Activated CD4-positive, alpha-beta T cell treated with anti-CD3 and anti-CD28 coated beads for 24 hours (primary cell): ENCODE data around the gene CCR5AS.
"Not testable (repeated sequence)": the region's sequence is repeated elsewhere in the genome, so short reads cannot be mapped to it uniquely, and the experiment has no call there.

Experiments used
- DNase-seq, 2 donors: peaks; one replicate each; pipeline ENCODE4 v3.0.0-alpha.2; 2020; ENCODE audit warnings: low read depth in 2 of 2

CCR5AS gene

DNA sequence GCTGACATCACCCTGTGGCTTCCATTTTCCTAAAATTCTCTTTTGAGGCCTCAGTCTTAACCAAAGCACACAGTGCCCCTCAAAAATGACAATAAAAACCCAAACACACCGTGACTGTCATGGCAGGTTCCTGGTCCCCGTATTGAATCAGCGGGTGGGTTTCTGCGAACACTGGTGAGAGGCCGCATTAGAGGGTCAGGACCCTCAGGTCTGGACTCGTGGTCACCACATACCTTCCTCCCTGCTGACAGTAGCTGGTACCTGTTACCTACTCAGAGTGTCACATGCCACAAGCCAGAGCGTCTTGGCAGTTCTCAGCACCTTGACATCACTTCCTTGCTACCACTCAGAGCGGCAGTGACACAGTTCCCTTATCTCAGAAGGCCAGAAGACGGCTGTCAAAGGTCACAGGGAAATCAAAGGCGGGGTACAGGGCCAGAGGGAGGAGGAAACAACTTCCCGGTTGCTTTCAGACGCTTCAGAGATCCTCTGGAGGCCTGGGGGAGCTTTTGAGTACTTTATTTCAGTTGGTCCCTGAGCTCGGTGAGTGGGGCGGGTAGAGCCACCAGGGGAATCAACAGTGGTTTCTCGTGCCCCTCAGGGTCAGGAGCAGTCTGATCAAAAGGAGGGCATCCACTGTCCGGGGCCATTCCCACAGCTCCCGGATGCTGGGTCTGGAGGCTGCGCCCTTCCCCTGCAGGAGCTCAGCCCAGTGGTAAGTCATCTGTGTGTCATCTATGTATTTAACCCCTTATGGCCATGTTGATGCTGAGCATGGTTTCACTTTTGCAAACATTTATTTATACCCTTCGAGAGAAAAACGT, at the start of gene CCR5AS, which contains the start of gene CCRL2:
TSS of gene CCR5AS (minus strand) at position 279 of the 824 bp plus-strand sequence.
TSS of gene CCRL2 (plus strand) at position 472 of the 824 bp plus-strand sequence. CDS start 821 bp downstream, outside the sequence.
- DNase-seq: peak; percentile 3 to 9

DNA sequence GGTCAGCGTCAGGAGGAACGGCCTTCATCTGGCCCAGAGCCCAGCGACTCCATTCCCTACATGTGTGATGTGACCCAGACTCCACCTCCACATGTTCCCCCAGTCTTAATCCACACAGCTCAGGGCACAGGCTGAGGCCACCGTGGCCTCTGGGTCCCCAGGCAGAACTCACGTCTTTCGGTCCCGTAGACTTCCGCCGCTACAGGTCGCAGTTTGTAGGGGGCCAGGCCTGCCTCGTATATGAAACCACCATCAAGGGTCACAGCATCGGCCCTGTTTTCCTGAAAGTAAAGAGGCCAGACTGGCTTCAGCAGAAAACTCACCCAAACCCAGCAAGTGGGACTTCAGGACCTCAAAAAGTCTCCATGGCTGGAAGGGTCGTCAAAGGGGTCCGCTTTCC, 49.3 kb upstream of the CCR5AS start:
- DNase-seq: no peak

DNA sequence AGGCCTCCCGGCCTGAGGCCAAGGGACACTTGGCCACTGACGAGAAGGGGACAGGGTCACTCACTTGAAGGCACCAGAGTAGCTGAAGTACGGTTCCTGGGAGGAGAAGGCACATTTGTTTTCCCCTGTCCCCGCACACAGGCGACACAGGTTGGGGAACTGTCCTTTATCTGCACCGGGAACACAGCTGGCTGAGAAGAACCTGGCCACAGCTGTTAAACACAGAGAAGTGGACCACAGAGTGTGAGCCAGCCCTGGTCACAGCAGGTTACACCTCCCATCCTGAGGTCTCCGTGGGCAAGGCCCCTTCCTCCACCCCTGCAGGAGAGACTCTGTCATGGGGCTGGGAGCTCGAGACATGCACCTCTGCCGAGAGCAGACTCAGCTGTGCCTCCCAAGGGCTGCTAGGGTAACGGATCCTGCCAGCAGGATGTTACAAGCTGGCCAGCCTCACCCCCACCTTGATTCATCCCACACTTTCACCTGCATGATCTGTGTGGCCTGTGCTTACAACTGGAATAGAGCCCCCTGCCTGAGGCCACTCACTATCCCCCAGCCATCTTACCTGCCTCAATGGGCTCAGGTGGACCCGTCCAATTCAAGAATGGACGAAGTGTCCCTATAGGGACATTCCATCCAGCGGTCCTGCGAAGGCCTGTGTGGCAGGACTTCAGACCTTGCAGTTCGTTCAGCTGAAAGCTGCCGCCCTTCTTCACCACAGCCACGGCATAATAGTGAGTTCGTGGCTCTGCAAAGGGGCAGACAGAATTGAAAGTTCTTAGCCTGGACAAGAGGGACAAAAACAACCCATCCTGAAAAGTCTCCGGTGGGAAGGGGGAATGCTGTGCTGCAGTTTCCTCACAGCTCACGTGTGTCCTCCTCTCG, 48.6 kb upstream of the CCR5AS start:
- DNase-seq: no peak

DNA sequence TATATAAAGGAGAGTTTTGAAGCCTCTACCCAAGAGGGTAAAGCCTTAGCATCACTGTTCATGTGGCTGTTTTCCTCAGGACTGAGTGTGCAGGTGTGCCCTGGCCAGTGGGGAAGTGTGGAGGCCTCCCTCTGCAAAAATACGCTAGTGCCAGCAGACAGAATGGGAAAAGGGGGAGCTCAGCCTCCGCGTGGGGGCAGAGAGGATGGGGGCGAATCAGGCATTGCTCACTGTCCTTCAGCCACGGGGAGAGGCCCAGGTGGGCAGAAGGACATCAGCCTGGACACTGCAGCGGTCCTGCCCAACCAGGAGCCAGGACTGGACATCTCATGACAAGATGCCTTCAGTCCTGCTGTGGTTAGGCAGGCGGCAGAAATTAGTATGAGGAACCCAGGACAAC, 47.7 kb upstream of the CCR5AS start:
- DNase-seq: no peak

DNA sequence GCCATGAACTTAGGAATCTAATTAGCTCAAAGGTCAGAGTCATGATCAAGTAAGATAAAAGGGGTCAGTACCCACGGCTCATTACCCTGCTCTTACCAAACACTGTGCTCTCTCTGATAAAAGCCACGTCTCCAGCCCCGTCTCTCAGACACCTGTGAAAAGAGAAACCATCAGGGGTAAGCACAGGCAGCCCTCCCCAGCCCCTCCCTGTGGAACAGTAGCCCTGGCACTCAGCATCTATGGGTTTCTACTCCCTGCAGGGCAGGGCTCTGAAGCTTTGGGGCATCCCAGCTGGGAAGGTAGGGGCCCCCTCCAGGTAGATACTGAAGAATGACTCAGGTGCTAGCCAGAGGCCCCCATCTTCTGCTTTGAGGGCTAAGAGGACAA, 47.3 kb upstream of the CCR5AS start:
- no peak for DNase-seq

DNA sequence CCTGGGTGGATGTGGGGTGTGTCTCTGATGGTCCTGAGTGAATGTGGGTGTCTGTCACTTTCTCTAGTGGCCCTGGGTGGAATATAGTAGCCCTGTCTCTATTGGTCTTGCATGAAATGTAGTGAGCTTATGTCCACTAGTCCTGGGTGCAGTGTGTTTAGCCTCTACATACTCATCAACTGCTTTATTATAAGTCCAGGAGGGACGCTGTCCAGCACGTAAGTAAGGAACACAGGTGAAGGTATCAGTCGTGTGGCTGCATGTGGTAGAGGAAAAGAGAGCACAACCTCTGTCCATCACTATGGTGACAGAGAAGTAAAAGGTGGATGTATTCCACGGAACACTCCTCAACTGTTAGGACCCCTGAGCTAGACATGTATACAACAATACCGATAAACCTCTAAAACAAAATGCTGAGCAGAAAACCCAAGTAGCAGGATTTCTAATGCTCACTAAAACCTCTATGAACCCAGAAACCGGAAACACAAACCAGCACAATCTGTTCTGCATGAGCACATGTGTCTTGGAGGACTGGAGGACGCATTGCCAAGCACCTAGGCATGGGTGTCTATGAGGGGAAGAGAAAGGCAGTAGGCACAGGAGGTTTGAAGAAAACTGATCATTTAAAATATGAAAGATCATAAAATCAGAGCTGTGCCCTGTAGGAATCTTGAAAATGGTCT, 46.8 kb upstream of the CCR5AS start:
- no peak for DNase-seq

DNA sequence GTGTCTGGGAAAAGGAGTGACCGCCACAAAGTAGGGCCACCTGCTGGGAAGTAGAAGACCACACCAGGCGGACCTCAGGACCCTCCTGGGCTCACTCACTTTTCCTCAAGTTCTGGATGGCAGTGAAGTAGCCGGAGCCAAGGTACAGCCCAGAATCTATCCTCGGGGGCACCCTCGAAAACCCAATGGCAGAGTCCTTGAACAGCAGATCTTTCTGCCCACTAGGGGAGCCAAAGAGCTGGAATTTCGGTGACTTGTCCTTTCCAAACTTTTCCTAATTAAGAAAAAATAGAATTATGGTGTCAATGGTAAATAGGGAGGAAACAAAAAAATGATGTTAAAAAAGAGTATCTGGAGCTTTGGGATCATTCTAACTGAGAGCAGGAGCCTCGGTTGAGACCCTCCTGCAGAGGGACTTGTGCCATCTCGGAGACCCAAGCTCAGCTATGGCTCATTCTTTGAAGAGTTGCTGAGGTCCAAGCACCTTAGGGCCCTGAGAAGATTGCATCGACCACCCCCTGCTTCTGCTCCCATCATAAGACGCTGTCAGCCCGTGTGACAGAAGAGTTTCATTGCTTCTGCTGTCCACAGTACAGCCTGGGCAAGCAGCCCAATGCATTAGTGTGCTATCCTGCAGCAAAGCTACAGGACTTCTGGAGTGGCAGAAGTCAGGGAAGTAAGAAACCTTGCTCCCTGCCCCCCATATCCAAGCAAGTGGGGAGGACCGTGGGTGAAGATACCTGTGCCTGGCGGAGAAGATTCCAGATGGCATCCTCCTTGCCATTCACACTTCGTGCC, 43.1 kb upstream of the CCR5AS start:
- DNase-seq: no peak

DNA sequence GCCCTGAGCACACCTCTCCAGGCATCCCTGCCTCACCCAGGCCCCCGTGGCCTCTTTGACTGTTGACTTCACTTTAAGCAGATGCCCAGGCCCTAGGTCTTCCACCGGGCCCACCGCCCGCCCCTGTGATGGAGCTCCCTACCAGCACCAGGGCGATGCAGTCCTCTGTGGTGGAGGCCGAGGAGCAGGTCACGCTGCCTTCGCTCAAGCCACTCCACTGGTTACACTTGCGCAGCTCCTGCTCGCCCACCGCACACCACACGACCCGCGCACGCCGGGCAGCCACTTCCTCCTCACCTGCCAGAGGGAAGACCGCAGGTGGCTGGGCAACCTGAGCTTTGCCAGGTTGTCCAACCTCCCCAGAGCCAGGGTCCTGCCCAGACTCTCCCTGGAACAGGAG, 41.9 kb upstream of the CCR5AS start:
- DNase-seq: no peak

DNA sequence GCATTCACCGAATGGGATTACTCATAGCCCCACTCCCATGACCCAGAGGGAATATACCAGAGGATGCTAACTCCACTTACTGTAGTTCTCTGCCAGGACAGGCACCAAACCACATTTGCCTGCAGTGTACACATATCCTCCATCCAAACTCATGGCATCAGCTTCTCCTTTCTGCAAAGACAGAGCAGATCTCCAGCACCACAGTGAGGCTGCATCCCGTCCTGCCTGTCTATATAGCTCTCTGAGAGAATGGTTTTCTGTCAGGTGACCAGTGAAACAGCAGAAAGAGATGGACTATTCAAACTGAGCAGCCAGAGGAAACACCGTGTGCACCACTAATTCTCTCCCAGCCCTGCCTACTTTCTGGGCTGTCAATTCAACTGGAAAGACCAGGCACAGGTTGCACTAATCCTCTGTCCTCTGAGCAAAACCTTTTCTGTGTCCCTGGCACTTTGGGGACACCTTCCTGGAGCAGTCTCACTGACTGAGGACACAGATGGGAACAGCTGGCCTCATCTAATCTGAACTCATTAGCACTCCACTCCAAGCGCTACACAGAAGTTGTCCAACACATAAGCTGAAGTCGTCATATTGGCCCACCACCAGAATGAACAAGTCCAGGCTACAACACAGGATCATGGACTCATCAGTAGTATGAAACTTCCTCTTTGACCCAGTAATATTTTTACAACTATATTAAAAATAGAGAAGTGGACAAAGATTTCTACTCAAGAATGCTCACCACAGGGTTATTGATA, 40.5 kb upstream of the CCR5AS start:
- no peak for DNase-seq

DNA sequence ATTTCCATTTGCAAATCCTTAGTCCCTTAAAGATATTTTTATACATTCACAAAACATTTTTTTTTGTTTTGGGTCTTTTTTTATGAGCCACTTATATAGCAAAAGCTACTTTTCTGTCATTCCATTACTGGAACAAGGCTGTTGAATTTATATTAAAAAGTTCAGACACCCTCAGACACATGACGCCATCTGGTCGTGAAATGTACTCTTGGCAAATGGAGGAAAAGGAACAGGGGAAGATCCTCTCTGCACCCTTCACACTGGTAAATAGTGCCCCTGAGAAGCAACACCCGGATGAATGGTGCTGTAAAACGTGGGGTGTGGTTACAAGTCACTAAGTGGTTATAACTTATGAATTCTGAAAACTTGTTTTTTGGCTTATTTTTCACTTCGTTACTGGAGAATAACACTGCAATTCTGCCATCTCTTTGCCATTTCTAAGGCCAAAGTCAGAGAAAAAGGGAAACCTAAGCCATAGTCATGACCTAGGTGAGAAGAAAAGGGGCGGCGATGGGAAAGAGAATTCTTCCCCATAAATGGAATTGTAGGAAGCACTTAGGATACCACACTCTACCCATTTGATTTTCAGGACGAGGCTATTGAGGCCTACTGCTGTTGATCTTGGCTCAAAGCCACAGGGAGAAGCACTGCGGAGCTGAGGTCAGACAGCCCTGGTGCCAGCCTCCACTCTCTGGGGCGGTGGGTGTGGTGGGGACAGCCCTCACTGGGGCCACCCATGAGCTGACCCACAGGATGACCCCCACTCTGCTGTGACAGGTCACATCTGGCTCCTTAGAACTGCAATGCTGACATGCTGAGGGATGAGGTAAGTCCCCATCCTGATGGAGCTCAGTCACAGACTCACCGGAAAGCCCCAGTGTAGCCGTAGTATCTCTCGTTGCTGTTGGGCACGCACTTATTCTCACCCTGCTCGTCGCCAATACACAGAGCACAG, 36.0 kb upstream of the CCR5AS start:
- DNase-seq: peak in 1 of 2 donors; percentile 56

DNA sequence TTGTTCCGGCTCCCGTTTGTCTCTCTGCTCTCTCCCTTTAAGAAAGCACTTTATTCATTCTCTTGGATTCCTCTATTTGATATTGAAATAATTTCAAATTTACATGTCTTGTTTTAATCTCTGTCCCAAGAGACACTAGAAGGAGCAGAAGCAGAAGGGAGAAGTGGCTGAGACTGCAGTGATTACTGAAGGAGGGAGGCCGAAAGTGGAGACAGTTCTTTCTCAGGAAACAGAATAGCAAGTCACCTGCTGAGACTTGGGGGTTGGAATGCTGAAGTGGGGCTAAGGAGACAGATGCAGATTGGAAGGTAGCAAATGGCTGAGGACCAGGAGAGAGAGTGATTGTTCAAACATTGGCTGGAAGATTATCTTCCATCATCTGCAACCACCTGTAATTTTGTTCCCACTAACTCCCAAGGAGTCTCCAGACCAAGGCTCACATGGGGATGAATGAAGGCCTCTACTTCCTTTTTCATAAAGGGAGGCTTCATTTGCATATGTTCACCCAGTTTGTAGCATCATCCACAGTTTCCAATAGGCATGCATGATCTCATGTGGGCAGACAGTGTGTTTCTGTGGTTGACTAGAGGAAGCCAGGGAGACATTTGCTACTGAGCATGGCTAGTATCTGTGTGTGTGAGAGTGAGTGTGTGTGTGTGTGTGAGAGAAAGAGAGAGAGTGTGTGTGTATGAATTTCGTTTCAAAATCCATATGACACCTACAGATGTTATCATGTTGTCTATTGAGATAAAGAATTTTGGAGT, 33.8 kb upstream of the CCR5AS start:
- DNase-seq: peak; percentile 6 to 8

DNA sequence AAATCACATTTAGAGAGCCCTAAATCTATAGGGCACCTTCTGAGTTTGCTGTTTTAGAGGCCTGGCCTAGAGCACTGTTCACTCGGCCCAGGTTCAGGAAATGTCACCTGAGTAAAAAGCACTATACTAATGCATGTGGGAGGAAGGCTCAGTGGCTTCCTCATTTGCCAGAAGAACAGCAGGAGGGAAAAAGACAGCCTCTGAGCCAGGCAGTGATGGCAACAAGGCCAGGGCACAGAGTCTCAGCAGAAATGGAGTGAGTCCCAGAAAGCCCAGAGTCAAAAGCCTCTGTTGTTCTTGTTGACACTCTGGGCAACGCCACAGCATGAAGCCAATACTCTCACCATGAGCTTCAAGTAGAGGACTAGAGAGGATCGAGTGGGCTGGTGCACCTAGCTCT, 32.0 kb upstream of the CCR5AS start:
- DNase-seq: no peak

DNA sequence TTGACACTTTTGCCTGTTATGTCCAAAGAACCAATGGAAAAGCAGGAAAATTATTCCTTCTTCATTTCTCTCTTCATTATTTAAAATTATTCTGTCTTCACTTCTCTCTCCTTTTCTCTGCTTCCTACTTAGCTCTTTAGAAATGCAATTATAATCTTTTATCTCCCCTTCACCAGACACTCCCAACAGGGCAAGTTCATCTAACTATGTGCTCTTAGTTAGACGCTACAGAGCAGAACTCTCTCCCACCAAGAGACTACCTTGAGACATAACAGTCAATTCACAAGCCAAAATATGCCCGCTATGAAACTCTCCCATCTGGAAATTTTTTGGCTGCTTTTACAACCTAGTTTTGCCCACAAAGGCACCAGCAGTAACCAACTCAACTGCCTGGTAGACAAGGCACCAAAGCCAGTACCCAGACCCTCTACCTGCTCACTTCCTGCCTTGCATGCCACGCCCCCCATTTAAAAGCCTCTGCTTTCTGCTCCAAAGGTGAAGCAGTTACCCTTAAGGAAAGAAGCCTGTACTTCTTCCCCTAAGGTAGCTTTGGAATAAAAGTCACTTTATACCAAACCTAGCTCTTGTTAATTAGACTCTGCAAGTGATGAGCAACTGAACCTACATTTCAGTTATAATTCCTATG, 28.3 kb upstream of the CCR5AS start:
- DNase-seq: no peak

DNA sequence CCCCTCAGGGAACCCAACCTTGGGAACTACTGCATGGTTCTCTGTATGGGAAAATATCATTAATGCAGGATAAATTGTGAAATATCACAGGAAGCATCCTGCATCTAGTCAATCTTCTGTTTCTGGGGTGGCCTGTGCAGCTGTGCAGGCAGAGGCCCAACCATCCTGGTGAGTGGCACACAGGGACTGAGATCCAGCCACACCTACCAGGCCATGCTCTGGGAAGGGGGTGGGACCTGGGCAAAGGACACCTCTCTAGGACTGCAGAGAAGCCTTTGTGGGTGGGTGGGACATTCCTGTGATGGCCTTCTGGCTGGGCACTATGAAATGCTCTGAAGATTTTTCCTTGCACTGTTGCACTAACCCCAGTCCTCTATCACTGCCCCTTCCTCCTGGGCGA, 27.0 kb upstream of the CCR5AS start:
- no peak for DNase-seq

DNA sequence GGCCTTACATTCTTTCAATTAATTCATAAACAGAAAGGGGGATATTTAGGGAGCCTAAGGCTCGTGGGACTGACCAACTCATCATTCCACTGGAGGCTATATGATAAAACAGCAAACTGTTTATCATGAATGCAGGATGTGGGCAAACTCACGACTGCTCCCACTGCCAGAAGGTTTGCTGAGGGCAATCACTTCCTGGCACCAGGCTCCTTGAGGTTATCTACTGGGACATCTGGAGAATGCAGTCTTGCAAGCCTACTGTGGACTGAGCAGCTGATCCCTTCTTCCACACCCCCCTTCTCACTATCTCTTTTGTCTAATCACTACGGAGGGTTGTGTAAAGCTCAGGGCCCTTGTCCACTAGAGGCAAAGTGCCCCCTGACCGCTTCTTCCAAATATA, 26.3 kb upstream of the CCR5AS start:
- not testable (repeated sequence) for DNase-seq

DNA sequence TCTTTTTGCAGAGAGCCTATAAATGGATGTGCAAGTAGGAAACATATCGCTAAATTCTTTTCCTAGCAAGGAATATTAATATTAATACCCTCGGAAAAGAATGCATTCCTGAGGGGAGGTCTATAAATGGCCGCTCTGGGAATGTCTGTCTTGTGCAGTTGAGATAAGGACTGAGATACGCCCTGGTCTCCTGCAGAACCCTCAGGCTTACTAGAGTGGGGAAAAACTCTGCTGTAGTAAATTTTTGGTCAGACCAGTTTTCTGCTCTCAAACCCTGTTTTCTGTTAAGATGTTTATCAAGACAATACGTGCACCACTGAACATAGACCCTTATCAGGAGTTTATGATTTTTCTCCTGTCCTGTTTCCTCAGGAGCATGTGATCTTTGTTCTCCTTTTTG, 25.0 kb upstream of the CCR5AS start:
- not testable (repeated sequence) for DNase-seq

DNA sequence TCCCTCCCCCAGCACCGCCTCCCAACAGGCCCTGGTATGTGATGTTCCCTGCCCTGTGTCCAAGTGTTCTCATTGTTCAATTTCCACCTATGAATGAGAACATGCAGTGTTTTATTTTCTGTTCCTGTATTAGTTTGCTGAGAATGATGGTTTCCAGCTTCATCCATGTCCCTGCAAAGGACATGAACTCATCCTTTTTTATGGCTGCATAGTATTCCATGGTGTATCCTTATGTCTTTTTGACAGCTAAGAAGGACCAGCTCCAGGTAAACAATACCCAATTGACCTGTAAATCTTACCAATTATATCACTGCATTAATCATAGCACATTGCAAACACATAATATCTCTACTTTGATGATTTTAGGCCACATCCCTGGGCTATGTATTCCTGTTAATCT, 24.0 kb upstream of the CCR5AS start:
- DNase-seq: not testable (repeated sequence)

DNA sequence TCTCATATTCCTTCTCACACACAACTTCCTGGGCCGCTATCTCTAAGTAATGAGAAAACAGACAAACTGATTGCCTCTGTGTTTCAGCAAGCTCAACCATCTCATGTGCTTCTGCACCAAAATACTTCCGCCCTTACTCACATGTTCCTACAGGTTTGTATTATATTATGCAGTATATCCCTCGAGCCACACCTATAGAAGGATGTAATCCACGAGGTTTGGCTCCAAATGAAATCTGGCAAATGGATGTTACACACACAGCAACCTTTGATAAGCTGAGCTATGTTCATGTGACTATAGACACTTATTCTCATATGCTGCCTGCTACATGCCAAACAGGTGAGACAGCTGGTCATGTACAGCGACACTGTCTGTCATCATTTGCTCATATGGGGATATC, 22.8 kb upstream of the CCR5AS start:
- DNase-seq: no peak
